ENCODE data around the gene RSPH6A.

- TF ChIP-seq CTCF (IDR thresholded peaks at IDR 0.05; ENCODE audit: insufficient read depth, low read length, poor library complexity, severe bottlenecking), result no peak
- TF ChIP-seq EZH2phosphoT487 (conservative IDR thresholded peaks at IDR 0.05; ENCODE audit: low read length), result no peak
Observed at GRCh38 chr19:45761714-45762113, 53.4 kb downstream of the RSPH6A start.
